Fibroblast of villous mesenchyme (primary cell): ENCODE data around the gene DDX41. TPM values are rescaled to one million over a fixed set of nuclear protein-coding genes. Genes with fewer than 3 reads are reported as not detected.

Experiments used
- DNase-seq: peaks from one replicate; pipeline ENCODE4 v3.0.0-alpha.2; 2010; ENCODE audit warnings: low read depth
- H3K4me3 ChIP-seq: 2 replicates; pipeline ENCODE4 v1.5.1; 2011; ENCODE audit warnings: low read depth, mild to moderate bottlenecking, low read length
- total RNA-seq: library from RNA; depleted of rRNA; stranded (reverse); fragments of >200 nt; gene quantifications from 2 replicates; pipeline ENCODE4 v1.2.3, GENCODE V29; 2012
- TF ChIP-seq, protein P1 (sequence below): IDR thresholded peaks from 2 replicates; pipeline ENCODE4 v1.5.1; 2012; ENCODE audit warnings: low read depth, mild to moderate bottlenecking, low read length; ENCODE audit not compliant: insufficient read depth

Gene DDX41
- total RNA-seq, 1 donor, result 56.1 TPM

DNA sequence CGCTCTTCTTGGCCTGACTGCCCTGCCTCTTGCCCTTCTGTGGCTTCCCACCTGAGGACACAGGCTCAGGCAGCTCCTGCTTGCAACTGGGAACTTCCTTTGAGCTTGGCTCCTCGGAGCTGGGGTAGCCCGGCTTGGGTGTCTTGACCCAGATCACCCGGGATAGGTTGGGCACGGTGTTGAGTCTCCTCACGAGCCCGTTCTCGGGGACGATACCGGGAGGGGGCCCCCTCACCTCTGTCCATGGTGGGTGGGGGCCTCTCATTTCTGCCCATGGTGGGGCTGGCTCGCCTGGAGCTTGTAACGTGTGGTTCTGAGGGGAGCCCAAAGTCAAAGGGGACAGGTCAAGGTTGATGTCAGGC, 7.8 kb upstream of the DDX41 start:
- TF ChIP-seq, protein P1, sequence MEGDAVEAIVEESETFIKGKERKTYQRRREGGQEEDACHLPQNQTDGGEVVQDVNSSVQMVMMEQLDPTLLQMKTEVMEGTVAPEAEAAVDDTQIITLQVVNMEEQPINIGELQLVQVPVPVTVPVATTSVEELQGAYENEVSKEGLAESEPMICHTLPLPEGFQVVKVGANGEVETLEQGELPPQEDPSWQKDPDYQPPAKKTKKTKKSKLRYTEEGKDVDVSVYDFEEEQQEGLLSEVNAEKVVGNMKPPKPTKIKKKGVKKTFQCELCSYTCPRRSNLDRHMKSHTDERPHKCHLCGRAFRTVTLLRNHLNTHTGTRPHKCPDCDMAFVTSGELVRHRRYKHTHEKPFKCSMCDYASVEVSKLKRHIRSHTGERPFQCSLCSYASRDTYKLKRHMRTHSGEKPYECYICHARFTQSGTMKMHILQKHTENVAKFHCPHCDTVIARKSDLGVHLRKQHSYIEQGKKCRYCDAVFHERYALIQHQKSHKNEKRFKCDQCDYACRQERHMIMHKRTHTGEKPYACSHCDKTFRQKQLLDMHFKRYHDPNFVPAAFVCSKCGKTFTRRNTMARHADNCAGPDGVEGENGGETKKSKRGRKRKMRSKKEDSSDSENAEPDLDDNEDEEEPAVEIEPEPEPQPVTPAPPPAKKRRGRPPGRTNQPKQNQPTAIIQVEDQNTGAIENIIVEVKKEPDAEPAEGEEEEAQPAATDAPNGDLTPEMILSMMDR, result no peak
- DNase-seq, result no peak
- no peak overlapping the region for H3K4me3 ChIP-seq

DNA sequence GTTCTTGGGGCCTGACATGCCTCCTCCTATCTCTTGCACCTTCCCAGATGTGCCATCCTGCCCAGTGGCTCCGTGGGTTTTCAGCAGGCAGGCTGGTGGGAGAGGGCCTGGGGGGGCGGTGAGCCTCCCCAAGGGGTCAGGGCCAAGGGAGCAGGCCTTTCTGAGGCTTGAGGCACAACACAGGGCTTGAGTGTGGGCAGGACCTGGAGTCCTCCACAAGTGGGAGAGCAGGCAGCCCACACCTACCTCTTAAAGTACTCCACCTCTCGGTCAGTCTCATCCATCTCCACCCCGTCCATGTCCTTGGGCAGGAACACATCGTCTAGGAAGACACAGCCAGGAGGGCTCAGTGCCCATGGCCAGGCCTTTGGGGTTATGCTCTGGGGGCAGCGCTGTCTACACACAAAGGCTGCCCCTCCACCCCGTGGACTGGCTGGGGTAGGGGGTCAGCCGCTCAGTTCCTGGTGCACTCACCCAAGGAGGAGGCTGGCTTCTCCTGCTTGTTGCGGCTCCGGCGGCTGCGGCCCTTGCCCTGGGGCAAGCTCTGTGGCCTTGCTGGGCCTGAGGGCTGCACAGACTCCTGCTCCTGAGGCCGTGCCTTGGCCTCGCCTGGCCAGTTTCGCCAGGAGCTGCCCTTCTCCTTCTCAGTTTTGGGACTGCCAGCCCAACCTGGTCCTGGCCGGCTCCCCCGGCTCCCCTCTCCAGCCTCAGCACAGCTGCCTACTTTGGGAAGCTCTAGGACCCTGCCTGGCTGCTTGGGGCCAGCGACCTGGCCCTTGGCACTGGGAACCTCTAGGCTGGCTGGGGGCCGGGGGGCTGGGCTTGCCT, 7.2 kb upstream of the DDX41 start:
- no peak for DNase-seq
- H3K4me3 ChIP-seq, result no peak overlapping the region
- TF ChIP-seq, protein P1, result no peak

DNA sequence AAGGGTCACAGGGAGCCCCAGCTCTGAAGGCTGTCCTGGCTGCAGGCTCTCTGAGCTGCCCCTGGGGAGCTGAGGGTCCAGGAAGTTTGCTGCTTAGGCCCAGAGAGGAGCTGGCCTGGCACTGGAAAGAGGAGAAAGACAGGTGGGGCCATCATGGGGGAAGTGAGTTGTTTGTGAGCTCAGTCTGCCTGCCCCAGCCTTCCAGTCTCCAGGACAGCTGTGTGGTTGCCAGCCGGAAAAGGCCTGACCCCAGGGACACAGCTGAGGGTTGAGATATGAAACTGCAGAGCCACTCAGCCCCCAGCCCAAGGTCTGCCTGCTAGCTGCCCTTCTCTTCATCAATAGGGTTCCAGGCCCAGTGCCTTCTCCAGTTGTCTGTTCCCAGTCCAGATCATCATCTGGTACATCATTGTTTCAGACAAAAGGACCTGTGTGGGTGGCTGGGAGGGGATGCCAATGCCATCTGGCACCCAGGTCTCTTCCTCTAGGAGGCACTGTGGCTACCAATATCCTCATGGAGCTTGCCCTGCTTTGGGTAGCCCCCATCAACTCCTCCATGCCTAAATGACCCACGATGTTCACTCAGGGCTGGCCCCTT, 4.3 kb upstream of the DDX41 start:
- H3K4me3 ChIP-seq, result no peak overlapping the region
- DNase-seq, result no peak
- TF ChIP-seq, protein P1, result no peak

DNA sequence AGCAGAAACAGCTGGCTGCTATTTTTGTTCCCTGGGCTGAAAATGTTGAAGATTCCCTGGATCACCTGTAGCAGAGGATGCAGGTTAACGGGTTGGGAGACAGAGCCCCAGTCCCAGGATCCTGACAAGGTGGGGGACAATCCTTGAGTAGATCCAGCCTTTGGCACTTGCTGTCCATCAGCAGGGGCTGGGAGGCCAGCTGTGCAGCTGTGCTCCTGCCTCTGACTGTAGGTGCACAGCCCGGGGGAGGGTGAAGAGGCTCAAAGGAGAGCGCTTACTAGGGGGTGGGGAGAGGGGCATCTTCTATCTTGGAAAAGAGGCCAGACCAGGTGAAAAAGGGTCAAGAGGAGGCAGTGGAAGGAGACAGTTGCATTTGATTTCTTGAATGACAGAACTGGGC, 3.5 kb upstream of the DDX41 start:
- H3K4me3 ChIP-seq, result no peak overlapping the region
- TF ChIP-seq, protein P1, result no peak
- DNase-seq, result no peak

DNA sequence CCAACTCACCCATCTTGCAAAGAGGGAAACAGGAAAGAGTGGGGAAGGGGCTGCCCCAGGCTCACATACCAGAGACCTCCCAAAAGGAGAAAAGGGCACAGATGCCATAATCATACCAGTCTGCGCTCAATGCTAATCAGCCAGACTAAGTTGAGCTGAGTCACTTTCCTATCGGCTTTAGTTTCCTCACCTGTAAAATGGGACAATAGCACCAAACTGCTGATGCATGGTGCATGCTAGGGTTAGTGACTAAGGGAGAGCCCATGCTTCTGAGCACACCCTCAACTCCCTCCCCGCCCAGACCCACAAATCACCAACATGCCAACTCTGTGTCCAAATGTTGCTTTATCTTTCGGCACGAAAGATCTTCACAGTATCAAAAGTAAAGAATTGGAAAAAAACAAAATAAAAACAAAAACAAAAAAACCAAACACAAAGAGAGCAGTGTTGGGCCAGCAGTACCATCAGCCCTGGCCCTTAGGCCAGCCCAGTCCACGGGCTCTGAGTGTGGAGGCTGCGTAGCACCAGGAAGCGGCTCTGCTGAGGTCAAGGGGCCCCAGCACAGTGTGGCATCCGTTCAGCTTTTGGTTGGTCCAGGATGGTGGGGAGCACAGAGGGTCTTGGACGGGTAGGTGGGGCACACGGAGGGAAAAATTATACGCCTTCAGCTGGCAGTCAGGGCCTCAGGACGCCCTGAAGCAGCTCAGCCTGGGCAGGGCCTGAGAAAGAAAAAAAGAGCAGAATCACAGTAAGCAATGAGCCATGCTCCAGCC, 2.9 kb upstream of the DDX41 start:
- no peak overlapping the region for H3K4me3 ChIP-seq
- TF ChIP-seq, protein P1, result no peak
- DNase-seq, result no peak

DNA sequence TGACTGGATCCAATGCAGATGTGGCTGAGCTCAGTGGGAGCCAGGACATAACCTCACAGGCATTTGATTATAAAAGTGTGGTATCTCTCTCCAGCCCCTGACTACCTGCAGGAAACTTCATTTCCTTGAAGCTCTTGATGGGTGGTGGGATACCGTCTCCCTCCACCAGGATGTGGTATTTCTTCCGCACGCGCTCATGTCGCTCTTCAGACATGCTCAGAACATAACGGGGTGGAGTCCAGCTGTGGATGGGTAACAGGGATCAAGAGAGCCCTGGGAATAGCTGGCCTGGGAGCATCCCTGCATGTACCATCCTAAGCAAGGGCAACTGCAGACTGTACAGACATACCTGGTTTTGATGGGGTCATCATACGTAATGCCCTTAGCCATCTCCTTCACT, 1.2 kb downstream of the DDX41 start:
- peak overlapping the region; percentile 91 for H3K4me3 ChIP-seq
- TF ChIP-seq, protein P1, result no peak
- no peak for DNase-seq
